Hematopoietic multipotent progenitor cell treated with erythropoietin and hydrocortisone succinate and interleukin-3 and kit ligand, for 8 days (in vitro differentiated cells): ENCODE data around the gene RIMS3.

ENCODE experiments used
- DNase-seq: peaks from one replicate; pipeline ENCODE4 v3.0.0-alpha.2; 2015

RIMS3 gene

DNA sequence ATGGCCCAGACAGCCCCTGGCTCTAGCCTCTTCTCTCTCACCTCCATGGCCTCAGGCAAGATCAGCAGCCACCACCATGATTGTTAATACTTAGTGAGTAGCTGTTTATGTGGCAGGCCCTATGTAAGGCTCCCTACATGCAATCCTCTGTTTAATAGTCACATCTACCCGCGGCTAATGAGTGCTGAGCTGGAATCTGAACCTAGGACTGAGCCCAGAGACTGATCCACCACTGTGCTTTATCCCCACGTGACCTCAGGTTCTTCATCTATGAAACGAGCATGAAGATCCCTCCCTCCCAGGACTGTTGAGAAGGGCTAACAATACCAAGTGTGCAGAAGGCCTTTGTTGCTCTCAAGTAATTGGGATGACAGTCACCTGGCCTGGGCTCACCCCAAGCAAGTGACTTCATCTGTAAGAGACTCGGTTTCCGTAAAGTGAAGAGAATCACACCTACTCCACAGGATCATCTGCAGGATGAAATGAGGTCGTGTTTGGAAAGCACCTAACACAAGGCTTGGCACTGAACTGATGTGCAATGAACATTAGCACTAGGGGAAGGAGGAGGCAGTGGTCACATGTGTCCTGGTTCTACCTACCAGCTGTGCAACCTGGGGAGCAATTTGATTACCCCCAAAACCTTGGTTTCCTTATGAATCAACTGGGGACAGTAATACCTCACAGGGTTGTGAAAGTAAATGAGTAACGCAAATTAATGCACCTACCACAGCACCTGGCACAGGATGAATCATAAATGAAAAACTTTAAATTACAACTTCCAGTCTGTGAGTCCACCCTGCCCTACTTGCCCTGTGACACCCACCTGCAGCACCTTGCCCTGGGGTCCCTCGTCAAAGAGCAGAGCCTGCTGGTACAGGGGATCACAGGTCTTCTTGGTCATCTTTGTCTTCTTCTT, 37.2 kb downstream of the RIMS3 start:
- no peak for DNase-seq

DNA sequence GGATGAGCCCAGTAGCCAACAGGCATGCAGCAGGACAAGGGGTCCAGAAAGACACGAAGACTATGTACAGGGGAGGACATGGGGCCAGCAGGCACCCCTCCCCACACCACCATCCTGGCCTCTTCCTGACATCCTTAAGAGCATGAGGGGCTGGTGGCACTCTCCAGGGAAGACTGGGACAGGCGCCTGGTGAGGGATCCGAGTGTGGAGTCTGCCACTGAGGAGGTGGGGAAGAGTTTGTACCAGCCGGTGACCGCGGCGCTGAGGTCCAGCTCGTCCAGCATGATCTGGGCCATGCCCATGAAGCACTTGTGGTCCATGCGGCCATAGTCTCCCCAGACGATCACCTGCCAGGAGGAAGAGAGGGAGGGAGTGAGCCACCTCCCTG, 39.1 kb downstream of the RIMS3 start:
- no peak for DNase-seq

DNA sequence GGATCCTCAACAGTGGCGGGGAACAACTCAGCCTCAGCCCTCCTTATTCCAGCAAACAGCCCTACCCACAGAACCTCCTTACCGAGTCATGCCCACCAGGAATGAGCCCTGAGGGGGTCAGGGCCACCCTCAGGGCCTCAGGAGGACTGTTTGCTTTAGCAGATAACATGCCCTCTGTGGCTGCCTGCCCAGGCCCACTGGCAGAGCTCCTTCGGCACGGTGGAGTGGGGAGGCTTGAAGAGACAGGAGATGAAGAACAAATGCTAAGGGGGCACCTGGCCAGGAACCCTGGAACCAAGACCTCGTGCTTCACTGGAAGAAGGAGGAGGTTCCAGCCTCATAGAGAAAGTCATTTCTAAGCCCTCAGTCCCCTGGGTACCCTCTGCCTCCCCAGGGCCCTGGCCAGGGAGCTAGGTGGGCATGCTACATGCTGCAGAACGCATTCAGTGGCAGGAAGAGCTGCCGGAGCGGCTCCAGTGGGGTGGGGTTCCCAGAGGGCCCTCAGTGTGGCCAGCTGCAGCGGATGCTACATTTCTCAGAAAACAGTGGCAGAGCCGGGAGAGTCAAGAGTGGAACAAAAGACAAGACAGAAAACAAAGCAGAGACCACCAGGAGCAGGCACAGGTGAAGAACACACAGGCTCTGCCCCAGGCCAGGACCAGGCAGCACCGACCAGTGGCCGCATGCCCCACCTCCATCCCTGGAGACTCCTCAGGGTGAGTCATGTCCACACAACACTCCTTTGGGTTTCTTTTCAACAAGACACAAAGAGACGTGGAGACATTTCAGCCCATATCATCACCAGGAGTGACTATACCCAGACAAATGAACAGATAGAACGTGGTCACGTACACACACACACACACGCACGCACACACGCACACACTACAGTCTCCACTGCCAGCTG, 39.8 kb downstream of the RIMS3 start:
- DNase-seq = no peak

DNA sequence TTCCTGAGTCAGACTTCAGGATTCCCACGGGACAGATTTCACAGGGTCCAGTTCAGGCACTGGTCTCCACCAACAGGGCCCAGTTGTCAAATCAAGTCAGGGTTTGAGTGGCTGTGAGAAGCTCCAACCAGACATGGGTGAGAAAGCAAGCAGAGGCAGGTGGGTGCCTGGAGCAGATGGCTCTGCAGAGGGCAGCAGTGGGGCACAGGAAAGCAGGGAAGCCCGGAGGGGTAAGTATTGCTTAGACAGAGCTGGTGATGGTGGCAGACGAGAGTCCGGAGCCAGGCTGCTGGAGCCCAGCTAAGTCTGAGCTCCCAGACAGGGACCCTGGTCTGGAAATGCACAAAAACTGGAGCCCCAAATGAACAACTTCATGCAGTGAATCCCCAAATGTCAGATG, 40.4 kb downstream of the RIMS3 start:
- DNase-seq = peak; percentile 65

DNA sequence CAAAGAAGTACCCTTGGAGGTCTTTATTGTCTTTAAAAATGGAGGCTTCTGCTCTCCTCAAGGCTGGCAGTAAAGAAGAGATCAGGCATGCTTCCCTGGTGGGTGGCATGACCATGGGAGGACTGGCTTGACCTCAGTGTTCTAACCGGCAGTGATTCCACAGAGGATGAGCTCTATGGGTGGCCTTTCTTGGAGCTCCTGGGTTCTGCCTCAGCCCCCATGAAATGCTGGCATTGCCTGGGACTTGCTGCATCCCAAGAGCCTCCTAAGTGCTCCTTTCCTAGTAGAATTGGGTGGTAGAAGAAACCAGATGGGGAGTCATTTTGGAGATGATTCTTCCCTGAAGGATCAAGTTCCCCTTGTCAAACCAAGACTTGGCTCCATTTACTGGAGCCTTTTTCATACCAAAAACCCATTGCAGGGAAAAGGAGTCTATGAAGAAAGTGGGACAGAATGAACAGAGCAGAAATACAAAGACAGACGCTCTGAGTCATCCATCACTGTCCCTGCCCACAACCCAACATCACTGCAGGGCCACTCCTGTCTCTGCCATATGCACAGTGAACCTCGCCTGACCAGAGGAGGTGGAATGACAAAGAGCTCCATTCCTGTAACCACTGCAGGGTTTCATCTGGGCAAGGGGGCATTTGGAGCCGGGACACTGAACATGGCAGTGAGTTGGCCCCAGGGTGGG, 42.4 kb downstream of the RIMS3 start:
- no peak for DNase-seq

DNA sequence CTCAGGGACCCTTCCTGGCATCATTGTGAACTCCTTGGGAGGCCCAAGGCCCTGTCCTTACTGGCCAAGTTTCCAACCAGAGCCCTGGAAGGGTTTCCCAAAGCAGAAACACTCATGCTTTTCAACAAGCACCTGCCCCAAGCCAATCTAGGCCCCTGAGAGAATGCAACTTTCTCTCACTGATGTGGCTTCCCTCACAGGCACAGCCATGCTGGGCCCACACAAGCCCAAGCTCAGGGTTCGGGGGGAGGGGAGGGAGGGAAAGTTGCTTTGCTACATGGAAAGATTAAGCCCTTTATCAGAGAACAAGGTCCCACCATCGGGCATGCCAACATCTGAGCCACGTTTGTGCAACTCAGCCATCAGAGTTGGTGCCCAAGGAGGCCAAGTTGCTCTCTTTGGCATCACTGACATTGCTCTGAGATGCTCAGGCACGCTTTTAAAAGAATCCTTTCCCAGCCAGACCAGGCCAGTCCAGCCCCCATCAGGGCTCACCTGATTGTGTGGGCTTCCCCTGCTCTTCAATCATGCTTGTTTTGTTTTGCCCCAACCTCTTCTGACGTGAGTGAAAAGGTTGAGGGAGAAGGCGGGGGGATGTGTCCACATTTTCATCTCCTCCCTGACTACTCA, 43.5 kb downstream of the RIMS3 start:
- DNase-seq = no peak

DNA sequence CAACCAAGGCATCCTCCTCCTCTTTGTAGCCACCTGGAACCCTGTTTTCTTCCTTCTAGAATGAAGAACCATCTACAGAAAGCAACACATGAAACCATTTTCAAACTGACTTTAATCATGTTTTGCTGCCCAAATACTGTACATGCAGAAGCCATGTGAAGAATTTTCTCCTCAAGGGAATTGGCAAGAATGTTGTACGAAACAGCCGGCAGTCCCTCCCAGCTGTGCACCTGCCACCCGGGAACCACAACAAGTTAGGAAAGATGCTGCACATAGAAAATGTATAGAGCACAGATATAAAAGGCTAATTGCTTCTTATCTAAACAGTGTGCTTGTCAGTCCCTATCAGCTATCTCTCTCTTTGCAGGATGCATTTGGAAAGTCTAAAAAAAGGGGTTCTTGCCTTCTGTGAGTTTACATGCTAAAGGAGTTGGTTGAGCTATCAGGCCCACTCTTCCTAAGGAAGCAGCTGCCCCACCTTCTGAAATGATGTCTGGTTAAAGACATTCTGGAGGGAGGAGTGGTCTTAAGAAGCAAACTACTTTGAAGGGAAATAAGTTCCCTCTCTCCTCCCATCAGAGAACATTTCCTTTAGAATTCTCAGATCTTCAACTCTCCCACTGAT, 44.8 kb downstream of the RIMS3 start:
- DNase-seq = no peak

DNA sequence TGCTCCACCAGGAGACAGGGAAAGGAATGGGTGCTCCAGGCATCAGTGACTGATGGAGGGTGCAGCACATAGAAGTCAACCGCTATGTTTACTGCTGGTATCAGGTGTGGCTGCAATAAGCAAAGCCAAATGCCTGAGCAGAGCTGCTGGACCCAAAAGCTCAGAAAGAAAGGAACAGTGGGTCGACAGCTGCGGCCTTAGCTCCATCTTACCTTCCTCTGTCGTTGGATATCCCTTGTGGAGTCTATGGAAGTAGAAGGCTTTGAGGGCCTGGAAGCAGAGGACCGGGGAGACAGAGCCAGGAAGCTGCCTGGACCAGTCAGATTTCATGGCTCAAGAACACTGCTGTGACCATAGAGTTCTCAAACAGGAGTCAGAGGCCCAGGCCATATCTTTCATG, 45.3 kb downstream of the RIMS3 start:
- DNase-seq = no peak

DNA sequence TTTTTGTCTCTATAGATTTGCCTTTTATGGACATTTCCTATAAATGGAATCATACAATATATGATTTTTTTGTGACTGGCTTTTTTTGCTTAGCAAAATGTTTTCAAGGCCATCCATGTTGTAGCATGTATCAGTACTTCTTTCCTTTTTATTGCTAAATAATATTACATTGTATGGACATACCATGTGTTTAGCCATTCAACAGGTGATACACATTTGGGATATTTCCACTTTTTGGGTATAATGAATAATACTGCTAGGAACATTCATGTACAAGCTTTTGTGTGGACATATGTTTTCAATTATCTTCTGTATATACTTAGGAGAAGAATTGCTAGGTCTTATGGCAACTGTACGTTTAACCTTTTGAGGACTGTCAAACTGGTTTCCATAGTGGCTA, 47.4 kb downstream of the RIMS3 start:
- no peak for DNase-seq

DNA sequence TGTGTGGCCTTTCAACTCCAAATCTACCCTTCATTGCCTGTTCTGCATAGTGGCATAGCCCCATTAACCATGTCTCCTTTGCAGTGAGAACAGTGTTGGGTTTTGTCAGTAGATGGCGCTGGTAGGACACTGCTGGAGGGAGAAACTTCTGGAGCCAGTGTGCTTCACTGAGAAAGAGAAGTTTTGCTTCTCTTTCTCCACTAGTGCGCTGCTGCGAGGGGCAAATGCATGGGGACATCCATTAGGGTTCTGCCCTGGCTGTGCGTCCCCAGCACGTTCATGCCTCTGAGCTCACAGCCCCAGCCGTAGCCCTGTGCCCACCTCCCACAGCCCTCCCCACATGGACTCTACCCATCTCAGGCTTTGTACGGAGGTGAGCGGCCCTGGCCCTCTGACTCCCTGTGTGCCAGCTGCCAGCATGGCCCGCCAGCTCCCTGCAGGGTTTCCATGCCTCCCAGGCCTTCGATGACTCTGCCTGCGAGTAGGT, 53.1 kb downstream of the RIMS3 start:
- DNase-seq = peak; percentile 84

DNA sequence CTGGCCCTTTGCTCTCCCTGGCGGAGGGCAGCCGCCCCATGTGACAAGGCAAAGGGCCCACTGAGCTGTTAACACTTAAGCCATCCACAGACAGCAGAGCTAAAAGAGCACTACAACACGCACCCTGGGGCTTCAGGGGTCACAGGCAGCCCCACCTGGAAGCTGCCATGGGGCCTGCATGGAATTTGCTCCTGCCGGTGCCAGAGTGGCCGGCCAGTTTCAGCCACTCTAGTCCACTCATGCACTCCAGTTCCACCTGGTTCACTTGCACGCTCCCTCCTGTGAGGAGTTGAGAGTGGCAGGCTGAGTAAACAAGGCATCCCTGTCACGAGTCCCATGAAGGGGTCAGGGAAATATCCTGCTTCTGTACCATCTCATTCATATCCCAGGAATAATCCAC, 55.3 kb downstream of the RIMS3 start:
- DNase-seq = no peak

DNA sequence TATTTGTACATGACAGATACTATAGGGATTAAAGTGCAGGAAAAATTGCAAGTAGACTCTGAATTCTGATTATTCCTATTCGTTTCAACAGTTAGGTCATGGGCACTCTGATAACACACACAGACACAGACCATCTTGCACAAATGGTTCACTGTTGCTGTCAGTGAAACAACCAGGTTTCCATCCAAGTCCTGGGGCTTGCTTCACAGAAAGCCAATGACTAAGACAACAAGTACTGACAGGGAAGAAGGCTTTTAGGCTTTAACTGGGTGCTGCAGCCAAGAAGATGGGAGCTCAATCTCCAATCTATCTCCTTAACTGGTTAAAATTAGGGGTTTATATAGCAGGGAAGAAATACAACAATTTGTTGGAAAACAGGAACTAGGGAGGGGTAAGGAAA, 57.6 kb downstream of the RIMS3 start:
- no peak for DNase-seq

DNA sequence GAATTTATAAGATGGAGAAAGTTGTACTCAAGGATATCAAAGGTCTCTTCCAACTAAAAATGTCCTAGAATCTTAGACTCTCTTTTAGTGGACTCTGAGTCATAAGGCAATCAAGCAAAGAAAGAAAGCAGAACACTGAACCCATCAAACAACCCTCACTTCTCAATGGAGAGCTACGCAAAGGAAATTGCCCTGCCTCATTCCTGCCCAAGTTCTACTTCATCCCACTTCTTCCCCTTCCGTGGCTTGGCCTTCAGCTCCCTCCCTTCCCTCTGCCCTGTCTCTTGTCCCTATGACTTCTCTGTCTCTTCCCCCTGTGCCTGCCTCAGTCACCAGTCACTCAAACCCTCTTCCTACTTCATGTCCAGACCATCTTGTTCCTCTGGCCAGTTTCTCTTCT, 58.5 kb downstream of the RIMS3 start:
- DNase-seq = no peak

DNA sequence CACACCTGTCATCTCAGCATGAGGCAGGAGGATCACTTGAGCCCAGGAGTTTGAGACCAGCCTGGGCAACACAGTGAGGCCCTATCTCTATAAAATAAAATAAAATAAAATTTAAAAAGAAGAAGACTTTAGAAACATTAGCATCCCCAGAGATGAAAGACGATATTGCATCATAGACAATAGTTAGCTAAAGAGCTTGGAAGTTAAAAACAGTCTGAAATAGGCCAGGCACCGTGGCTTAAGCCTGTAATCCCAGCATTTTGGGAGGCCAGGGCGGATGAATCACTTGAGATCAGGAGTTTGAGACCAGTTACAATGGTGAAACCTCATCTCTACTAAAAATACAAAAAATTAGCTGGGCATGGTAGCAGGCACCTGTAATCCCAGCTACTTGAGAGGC, 59.3 kb downstream of the RIMS3 start:
- no peak for DNase-seq

DNA sequence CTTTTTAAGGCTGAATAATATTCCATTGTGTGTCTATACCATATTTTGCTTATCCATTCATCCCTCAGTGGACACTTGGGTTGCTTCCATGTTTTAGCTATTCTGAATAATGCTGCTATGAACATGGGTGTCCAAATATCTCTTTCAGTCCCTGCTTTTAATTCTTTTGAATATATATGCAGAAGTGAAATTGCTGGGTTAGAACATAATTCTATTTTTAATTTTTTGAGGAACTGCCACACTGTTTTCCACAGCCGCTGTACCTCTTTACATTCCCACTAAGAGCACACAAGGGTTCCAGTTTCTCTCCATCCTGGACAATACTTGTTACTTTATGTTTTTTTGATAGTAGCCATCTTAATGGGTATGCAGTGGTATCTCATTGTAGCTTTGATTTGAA, 65.6 kb downstream of the RIMS3 start:
- no peak for DNase-seq

DNA sequence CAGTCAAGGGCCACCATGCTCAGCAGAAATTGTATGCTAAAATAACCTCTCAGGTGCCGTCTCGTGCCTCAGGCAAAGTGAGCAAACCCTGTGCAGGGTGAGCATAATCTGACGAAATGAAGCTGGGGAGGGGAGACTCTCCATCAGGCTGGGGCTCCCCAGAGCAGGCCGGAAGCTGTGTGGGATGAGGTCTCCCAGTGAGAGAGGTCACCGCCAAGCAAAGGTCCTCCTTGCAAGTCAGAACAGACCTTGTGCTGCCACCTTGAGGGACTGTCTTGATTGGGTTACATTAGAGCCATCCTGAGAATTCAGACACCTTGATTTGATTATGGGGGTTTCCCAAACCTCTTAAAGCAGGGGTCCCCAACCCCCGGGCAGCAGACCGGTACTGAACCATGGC, 69.9 kb downstream of the RIMS3 start:
- DNase-seq = no peak

DNA sequence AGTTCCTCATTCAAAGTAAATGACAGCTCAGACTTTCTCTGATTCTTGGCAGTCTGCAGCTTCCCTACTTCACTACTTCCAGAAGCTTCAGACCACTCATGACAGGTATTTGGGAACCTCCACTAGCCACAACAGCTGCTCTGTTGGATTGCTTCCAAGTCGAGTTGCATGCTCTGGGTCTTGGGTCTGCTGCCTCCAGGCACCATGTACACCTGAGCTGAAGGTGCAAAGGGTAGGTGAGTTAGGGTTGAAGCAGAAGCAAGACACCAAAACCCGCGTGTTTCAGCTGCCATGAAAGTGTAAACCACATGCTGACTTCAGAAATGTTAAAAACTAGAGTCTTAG, 71.3 kb downstream of the RIMS3 start:
- no peak for DNase-seq

DNA sequence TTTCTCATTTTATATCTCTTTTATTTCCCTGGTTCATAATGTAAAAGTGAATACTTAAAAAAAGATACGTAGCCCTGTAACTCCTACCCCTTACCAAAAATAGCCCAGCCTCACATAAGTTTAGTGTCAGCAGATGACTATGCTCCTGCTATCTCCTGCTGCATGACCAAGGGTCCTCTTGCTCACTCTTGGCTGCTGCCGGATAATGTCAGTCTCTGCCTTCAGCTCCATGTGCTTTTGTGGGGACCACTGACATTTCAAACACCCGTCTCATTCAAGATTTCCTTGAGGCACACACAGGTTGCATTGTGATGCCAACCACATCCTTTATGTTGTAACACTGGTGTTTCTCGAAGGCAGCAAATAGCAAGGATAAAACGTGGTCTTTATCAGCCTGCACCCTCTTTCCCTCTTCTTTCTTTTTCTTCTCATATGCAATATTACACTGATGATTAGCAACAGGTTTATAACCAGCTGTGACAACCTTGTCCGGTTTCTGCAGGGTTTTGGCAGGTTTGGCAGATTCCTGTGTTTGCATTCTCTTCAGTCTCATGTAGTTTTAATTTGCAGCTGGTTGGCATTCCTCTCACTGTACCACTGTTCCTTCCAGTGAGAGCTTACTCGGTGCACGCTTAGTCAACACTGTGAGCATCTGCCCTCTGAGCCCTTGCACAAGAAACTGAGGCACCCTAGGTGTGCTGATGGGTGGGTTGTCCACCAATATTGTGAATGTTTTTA, 71.9 kb downstream of the RIMS3 start:
- no peak for DNase-seq

DNA sequence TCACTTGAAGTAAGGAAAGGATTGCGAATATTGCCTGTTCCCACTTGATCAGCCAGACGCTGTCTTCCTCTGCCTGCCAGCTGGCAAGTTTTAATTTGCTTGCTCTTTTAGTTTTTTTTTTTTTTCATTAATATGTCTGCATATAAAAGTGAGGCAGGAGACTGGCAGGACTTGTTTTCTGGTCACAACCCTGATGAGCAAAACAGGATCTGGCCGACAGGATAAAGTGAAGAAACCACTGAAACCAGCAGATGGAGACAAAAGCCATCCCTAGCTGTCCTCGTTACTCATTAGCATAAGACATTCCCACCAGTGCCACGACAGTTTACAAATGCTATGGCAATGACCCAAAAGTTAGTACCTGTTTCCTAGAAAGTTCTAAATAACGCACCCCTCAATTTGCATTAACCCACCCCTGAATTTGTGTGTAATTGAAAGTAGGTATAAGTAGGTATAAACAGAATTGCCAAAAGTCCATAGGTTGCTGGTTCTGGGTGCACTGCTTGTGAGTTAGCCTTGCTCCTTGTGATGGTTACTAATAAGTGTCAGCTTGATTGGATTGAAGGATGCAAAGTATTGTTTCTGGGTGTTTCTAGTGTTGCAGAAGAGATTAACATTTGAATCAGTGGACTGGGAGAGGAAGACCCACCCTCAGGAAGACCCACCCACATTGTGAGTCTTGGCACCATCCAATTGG, 73.2 kb downstream of the RIMS3 start:
- peak; percentile 65 for DNase-seq

DNA sequence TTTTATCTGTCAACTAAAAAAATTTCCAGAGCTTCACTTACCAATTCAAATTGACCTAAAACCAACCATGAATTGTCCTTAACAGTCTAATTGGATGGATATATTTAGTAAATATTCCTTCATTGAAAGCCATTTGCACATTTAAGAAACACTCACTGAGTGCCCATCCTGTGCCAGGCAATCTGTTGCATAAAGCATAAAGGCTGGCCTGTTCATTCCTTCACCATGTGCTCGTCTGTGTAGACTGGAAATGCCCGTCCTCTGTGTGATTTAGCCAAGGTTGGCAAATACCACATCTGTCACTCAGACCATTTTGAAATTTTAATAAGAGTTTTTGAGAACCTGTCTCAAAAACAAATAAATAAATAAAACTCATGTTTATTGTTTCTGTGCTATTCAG, 76.9 kb downstream of the RIMS3 start:
- DNase-seq = no peak

DNA sequence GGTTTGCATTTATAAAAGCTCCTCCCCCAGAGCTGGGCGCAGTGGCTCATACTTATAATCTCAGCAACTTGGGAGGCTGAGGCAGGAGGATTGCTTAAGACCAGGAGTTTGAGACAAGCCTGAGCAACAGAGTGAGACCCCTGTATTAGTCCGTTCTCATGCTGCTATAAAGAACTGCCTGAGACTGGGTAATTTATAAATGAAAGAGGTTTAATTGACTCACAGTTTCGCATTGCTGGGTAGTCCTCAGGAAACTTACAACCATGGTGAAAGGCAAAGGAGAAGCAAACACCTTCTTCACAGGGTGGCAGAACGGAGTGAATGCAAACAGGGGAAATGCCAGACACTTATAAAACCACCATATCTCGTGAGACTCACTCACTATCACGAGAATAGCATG, 81.5 kb downstream of the RIMS3 start:
- DNase-seq = no peak
